Measurements from ENCODE around the gene TCF21.

The TCF21 gene

DNA sequence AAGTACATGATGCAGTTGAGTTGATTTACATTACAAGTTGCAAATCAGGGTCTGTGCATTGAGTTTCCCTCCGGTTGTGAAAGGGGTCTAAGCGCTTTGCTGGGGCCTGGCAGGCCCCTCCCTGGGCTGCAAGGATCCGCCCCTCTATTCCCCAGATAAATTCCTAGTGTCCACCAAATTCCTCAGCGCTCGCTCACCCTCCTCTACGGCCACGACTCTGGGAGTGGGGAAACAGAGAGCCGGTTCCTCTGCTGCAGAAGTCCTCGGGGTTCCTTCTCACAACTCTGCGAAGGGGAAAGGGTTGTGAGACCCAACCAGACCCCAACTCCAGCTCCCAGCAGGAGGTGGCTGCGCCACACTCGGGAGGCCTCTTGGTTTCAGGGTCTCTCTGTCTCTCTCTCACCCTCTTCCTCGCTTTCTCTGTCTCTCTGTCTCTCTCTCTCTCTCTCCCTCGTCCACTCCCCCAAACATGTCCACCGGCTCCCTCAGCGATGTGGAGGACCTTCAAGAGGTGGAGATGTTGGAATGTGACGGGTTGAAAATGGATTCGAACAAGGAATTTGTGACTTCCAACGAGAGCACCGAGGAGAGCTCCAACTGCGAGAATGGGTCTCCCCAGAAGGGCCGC is at the start of gene TCF21:
TCF21 (plus strand) TSS at position 185 of the 628 bp plus-strand sequence; CDS start at position 470, 285 bp downstream.
- H3K27ac ChIP-seq (ENCODE audit: low read length) = no peak within 1 kb of the TSS

DNA sequence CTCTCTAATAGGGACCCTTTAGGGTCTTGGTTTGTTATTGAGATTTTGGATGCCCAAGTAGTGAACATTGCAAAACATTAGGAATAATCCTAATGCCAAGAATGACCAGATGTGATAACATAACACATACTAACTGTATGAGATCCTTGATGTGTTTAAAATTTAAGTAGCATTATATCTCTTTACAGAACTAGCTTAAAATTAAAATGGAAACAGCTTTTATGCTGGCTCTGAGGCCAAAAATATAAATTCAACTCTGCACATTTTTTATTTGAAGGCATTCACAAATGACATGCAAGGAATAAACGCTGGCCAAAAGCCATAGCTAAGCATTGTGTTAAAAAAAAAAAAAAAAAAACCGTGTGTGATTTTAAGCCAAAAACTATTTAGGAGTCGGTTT is 47.7 kb upstream of the TCF21 start:
- WGBS (ENCODE audit: insufficient coverage, insufficient read length) = no CpG with 5 or more reads among the region's 3 CpGs
- no peak overlapping the region for H3K27ac ChIP-seq (ENCODE audit: low read length)
- no peak for DNase-seq (ENCODE audit: low read depth, low spot score)
- H3K9me3 ChIP-seq (ENCODE audit: control insufficient read depth, insufficient read depth, low read length) = no peaks in the 10 kb centered on the region
- H3K27me3 ChIP-seq (ENCODE audit: control insufficient read depth, insufficient read depth, low read length) = no peaks in the 10 kb centered on the region
- no peak overlapping the region for H3K4me3 ChIP-seq (ENCODE audit: low read length)
- H3K36me3 ChIP-seq (ENCODE audit: control insufficient read depth, insufficient read depth, low read length) = no peaks in the 10 kb centered on the region
- H3K4me1 ChIP-seq (ENCODE audit: control insufficient read depth, insufficient read depth, low read length) = no peaks in the 10 kb centered on the region

More for the DNA sequence above, at the start of gene TCF21:
- Histone ChIP-seq H3K9me3 (ENCODE audit: control insufficient read depth, insufficient read depth, low read length) (no peaks in the 10 kb centered on the region), H3K27me3 (ENCODE audit: control insufficient read depth, insufficient read depth, low read length) (peaks cover 32% of the 10 kb centered on the region), H3K4me3 (ENCODE audit: low read length) (peak within 1 kb of the TSS; percentile 49; the same call in 1 of the 2 replicates), H3K4me1 (ENCODE audit: control insufficient read depth, insufficient read depth, low read length) (peaks cover 1% of the 10 kb centered on the region; the same call in 1 of the 2 replicates), H3K36me3 (ENCODE audit: control insufficient read depth, insufficient read depth, low read length) (no peaks in the 10 kb centered on the region)
- no CpG with 5 or more reads among the region's 22 CpGs for WGBS (ENCODE audit: insufficient coverage, insufficient read length)
- DNase-seq (ENCODE audit: low read depth, low spot score) = no peak

GRCh38 chr6:133843098-133843497 is 45.8 kb upstream of the TCF21 start:
- WGBS (ENCODE audit: insufficient coverage, insufficient read length) = no CpG with 5 or more reads among the region's 2 CpGs
- H3K36me3 ChIP-seq (ENCODE audit: control insufficient read depth, insufficient read depth, low read length) = no peaks in the 10 kb centered on the region
- no peaks in the 10 kb centered on the region for H3K4me1 ChIP-seq (ENCODE audit: control insufficient read depth, insufficient read depth, low read length)
- H3K27ac ChIP-seq (ENCODE audit: low read length) = no peak overlapping the region
- no peak for DNase-seq (ENCODE audit: low read depth, low spot score)
- H3K27me3 ChIP-seq (ENCODE audit: control insufficient read depth, insufficient read depth, low read length) = no peaks in the 10 kb centered on the region
- no peaks in the 10 kb centered on the region for H3K9me3 ChIP-seq (ENCODE audit: control insufficient read depth, insufficient read depth, low read length)
- H3K4me3 ChIP-seq (ENCODE audit: low read length) = no peak overlapping the region

DNA sequence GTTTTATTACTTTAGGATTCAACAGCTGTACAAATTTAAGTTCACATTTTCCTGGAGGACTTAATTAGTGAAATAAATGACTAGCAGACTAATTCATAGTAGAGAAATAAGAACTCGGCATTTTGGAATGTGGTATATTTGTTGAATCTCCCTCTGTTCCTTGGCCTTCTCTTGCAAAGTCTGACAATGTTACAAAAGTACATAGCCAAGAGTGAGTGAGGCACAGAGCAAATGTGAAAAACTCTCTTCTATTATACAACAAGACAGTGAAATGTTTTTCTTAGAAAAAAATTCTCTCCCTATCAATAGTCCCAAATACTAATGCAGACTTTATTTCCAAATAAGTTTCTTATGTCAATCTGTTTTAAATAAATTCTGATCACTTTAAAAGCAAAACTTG is 44.2 kb upstream of the TCF21 start:
- no CpG with 5 or more reads among the region's 1 CpG for WGBS (ENCODE audit: insufficient coverage, insufficient read length)
- no peaks in the 10 kb centered on the region for H3K9me3 ChIP-seq (ENCODE audit: control insufficient read depth, insufficient read depth, low read length)
- DNase-seq (ENCODE audit: low read depth, low spot score) = no peak
- H3K4me3 ChIP-seq (ENCODE audit: low read length) = no peak overlapping the region
- no peaks in the 10 kb centered on the region for H3K36me3 ChIP-seq (ENCODE audit: control insufficient read depth, insufficient read depth, low read length)
- no peak overlapping the region for H3K27ac ChIP-seq (ENCODE audit: low read length)
- H3K27me3 ChIP-seq (ENCODE audit: control insufficient read depth, insufficient read depth, low read length) = no peaks in the 10 kb centered on the region
- H3K4me1 ChIP-seq (ENCODE audit: control insufficient read depth, insufficient read depth, low read length) = no peaks in the 10 kb centered on the region

DNA sequence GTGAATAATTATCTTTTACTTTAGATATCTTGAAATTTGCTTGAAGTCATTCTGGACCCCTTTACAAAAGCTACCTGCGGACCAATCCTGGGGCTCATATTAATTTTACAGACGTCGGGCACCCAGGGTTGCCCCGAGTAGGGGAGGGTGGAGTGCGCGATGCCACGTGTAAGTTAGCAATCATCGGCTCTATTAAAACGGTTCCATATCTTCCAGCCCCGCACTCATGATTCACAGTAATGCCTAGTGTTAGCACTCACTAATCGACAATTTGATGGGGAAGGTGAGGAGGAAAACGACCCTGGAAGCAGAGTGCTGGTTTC is 34.9 kb upstream of the TCF21 start:
- Histone ChIP-seq H3K27me3 (ENCODE audit: control insufficient read depth, insufficient read depth, low read length) (peaks cover 6% of the 10 kb centered on the region; the same call in 1 of the 2 replicates), H3K27ac (ENCODE audit: low read length) (no peak overlapping the region), H3K4me1 (ENCODE audit: control insufficient read depth, insufficient read depth, low read length) (peaks cover 1% of the 10 kb centered on the region; the same call in 1 of the 2 replicates), H3K36me3 (ENCODE audit: control insufficient read depth, insufficient read depth, low read length) (no peaks in the 10 kb centered on the region), H3K4me3 (ENCODE audit: low read length) (peak overlapping the region; percentile 27; the same call in 1 of the 2 replicates), H3K9me3 (ENCODE audit: control insufficient read depth, insufficient read depth, low read length) (no peaks in the 10 kb centered on the region)
- WGBS (ENCODE audit: insufficient coverage, insufficient read length) = no CpG with 5 or more reads among the region's 12 CpGs
- no peak for DNase-seq (ENCODE audit: low read depth, low spot score)

DNA sequence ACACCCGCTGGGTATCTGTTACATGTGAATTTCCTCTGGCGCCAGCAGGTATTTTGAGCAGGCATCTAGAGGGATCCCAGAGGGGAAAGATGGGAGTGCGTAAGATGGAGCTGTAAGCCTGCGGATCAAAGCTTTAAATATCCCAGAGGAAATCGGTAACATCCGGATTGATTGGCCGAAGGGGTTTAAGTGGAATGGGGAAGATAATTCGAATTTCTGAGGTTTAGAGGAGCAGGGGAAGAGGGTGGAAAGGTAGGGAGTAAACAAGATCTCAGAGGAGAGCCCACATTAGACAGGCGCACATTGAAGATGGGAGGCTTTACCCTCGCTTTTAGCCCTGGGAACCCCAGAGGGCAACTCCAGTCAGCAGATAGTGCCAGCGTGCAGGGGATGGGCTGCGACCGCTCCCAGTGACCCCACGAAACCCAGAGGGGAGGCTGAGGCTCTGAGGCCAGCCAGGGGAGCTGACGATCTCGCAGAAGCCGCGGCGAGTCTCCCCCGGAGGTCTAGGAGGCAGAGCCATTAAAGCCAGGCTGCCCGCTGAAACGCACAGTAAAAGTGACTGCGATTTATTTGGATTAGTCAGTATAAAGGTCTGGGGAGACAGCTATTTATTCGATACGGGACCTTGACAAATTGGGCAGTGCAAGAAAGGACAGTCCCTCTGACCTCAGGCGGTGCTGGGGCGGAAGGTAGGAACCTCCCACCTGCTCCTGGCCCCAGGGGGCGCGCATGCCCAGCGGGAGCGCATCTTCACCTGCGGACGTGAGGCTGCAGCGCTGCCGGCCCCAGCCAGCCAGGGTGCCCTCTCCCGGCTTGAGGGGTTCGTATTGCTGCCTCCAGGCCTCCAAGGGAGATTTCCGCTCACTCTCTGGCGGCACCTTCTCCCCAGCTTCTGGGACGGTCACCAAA is 34.3 kb upstream of the TCF21 start:
- Histone ChIP-seq H3K27ac (ENCODE audit: low read length) (no peak overlapping the region), H3K4me3 (ENCODE audit: low read length) (peak overlapping the region; percentile 27; the same call in 1 of the 2 replicates), H3K9me3 (ENCODE audit: control insufficient read depth, insufficient read depth, low read length) (no peaks in the 10 kb centered on the region), H3K4me1 (ENCODE audit: control insufficient read depth, insufficient read depth, low read length) (peaks cover 1% of the 10 kb centered on the region; the same call in 1 of the 2 replicates), H3K36me3 (ENCODE audit: control insufficient read depth, insufficient read depth, low read length) (no peaks in the 10 kb centered on the region), H3K27me3 (ENCODE audit: control insufficient read depth, insufficient read depth, low read length) (peaks cover 6% of the 10 kb centered on the region; the same call in 1 of the 2 replicates)
- WGBS (ENCODE audit: insufficient coverage, insufficient read length) = no CpG with 5 or more reads among the region's 40 CpGs
- DNase-seq (ENCODE audit: low read depth, low spot score) = no peak

- peaks cover 1% of the 10 kb centered on the region; the same call in 1 of the 2 replicates for H3K4me1 ChIP-seq (ENCODE audit: control insufficient read depth, insufficient read depth, low read length)
- H3K9me3 ChIP-seq (ENCODE audit: control insufficient read depth, insufficient read depth, low read length) = no peaks in the 10 kb centered on the region
- no peaks in the 10 kb centered on the region for H3K36me3 ChIP-seq (ENCODE audit: control insufficient read depth, insufficient read depth, low read length)
- WGBS (ENCODE audit: insufficient coverage, insufficient read length) = no CpG with 5 or more reads among the region's 16 CpGs
- peak overlapping the region; percentile 27; the same call in 1 of the 2 replicates for H3K4me3 ChIP-seq (ENCODE audit: low read length)
- DNase-seq (ENCODE audit: low read depth, low spot score) = no peak
- peaks cover 6% of the 10 kb centered on the region; the same call in 1 of the 2 replicates for H3K27me3 ChIP-seq (ENCODE audit: control insufficient read depth, insufficient read depth, low read length)
- no peak overlapping the region for H3K27ac ChIP-seq (ENCODE audit: low read length)
Observed at GRCh38 chr6:133855276-133855990, 33.5 kb upstream of the TCF21 start.

GRCh38 chr6:133855991-133856370 is 32.9 kb upstream of the TCF21 start:
- no CpG with 5 or more reads among the region's 3 CpGs for WGBS (ENCODE audit: insufficient coverage, insufficient read length)
- H3K9me3 ChIP-seq (ENCODE audit: control insufficient read depth, insufficient read depth, low read length) = no peaks in the 10 kb centered on the region
- H3K27me3 ChIP-seq (ENCODE audit: control insufficient read depth, insufficient read depth, low read length) = peaks cover 6% of the 10 kb centered on the region; the same call in 1 of the 2 replicates
- no peak overlapping the region for H3K4me3 ChIP-seq (ENCODE audit: low read length)
- H3K36me3 ChIP-seq (ENCODE audit: control insufficient read depth, insufficient read depth, low read length) = no peaks in the 10 kb centered on the region
- DNase-seq (ENCODE audit: low read depth, low spot score) = no peak
- no peak overlapping the region for H3K27ac ChIP-seq (ENCODE audit: low read length)
- peaks cover 1% of the 10 kb centered on the region; the same call in 1 of the 2 replicates for H3K4me1 ChIP-seq (ENCODE audit: control insufficient read depth, insufficient read depth, low read length)

DNA sequence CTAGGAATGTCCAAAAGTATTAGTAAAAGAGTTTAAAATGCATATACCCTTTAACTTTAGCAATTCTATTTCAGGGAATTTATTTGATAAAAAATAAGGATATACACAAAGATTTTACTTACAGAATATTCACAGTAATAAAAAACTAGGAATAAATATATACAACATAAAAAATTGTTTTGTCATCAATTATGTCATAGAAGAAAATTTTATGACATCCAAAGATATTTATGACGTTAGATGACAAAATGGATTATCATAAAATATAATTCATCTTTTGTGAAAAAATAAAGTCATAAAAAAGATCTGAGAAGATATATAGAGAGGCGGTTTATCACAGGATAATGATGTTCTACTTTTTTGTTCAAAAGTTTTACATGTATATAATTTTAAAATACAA is 32.0 kb upstream of the TCF21 start:
- Histone ChIP-seq H3K27ac (ENCODE audit: low read length) (no peak overlapping the region), H3K27me3 (ENCODE audit: control insufficient read depth, insufficient read depth, low read length) (peaks cover 6% of the 10 kb centered on the region; the same call in 1 of the 2 replicates), H3K4me1 (ENCODE audit: control insufficient read depth, insufficient read depth, low read length) (peaks cover 1% of the 10 kb centered on the region; the same call in 1 of the 2 replicates), H3K36me3 (ENCODE audit: control insufficient read depth, insufficient read depth, low read length) (no peaks in the 10 kb centered on the region), H3K9me3 (ENCODE audit: control insufficient read depth, insufficient read depth, low read length) (no peaks in the 10 kb centered on the region), H3K4me3 (ENCODE audit: low read length) (no peak overlapping the region)
- no peak for DNase-seq (ENCODE audit: low read depth, low spot score)
- no CpG with 5 or more reads among the region's 2 CpGs for WGBS (ENCODE audit: insufficient coverage, insufficient read length)

- no peaks in the 10 kb centered on the region for H3K36me3 ChIP-seq (ENCODE audit: control insufficient read depth, insufficient read depth, low read length)
- H3K27me3 ChIP-seq (ENCODE audit: control insufficient read depth, insufficient read depth, low read length) = peaks cover 6% of the 10 kb centered on the region; the same call in 1 of the 2 replicates
- H3K4me1 ChIP-seq (ENCODE audit: control insufficient read depth, insufficient read depth, low read length) = peaks cover 1% of the 10 kb centered on the region; the same call in 1 of the 2 replicates
- H3K27ac ChIP-seq (ENCODE audit: low read length) = no peak overlapping the region
- H3K4me3 ChIP-seq (ENCODE audit: low read length) = no peak overlapping the region
- no peak for DNase-seq (ENCODE audit: low read depth, low spot score)
- no peaks in the 10 kb centered on the region for H3K9me3 ChIP-seq (ENCODE audit: control insufficient read depth, insufficient read depth, low read length)
Observed at GRCh38 chr6:133857696-133858095, 31.2 kb upstream of the TCF21 start.
